ENCODE data around the gene SLX4.

The SLX4 gene

GRCh38 chr16:3580251-3580651 is 31.2 kb downstream of the SLX4 start:
- DNase-seq (ENCODE audit: low read depth): no peak

- no peak for DNase-seq (ENCODE audit: low read depth)
Measured at GRCh38 chr16:3579776-3580175, 31.6 kb downstream of the SLX4 start.

DNA sequence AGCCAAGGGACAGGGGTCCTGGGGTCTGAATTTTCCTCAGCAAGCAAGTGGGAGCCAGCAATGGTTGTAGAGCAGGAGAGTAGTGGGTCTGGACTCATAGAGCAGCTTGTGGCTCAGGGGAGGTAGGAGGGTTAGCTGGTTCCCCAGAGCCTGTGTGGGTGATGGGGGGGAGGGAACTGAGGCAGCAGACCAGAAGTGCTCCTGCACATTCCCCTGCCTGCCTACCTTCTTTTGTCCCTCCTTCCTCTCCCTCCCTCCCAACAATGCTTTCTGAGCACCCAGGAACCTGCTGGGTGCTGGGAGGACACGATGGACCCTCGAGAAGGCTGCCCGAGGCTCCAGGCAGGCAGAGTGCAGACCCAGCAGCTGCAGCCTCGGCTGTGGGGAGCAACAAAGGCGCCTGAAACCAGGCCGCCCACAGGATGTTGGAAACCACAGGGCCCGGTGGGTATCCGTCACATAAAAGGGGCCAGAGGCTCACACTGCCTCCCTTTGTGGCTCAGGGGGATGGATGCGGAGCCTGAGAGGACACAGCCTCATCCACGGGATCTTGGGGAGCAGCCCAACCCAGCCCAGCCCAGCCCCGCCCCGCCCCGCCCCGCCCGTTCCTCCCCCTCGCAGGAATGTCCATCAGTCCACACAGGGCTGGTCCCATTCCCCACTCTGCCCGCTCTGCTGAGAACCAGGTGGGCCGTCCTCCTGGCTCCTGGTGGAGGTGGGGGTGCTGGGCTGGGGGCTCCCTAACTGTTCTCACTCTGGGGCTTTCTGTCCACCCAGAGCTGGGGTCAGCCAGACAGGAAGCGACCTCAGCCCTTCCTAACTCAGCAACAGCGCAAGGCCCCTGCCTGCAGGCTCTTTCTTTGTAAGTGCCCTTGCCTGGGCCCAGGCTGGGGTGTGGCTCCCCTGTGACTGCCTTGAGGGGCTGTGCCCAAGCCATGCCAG is 32.5 kb downstream of the SLX4 start:
- no peak for DNase-seq (ENCODE audit: low read depth)

- no peak for DNase-seq (ENCODE audit: low read depth)
Measured at GRCh38 chr16:3578121-3578520, 33.3 kb downstream of the SLX4 start.

- DNase-seq (ENCODE audit: low read depth): no peak
Measured at GRCh38 chr16:3577302-3577752, 34.1 kb downstream of the SLX4 start, which contains the start of gene NLRC3. NLRC3 (minus strand) TSS chr16:3577403; CDS start chr16:3565036, 12,367 bp downstream.

- DNase-seq (ENCODE audit: low read depth): no peak
Measured at GRCh38 chr16:3576211-3576610, 35.2 kb downstream of the SLX4 start.

DNA sequence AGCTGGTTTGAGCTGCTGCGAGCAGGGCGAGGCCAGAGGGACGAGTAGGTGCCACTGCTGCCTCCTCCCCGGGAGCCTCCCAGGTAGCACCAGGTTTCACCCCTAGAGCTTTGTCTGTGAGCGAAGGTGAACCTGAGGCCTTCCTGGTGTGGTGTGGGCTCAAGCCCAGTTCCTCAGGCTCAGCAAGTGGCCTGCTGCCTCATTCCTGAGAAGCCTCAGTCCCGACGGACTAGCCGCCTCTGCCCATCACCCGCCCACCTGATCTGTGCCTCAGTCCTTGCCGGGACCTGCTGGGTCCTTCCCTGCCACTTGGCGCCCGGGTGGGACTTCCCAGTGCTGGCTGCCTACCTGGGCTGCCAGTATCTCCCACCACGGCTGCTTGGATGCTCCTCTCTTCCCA is 35.9 kb downstream of the SLX4 start:
- DNase-seq (ENCODE audit: low read depth): no peak

- no peak for DNase-seq (ENCODE audit: low read depth)
Measured at GRCh38 chr16:3574195-3574594, 37.2 kb downstream of the SLX4 start.

DNA sequence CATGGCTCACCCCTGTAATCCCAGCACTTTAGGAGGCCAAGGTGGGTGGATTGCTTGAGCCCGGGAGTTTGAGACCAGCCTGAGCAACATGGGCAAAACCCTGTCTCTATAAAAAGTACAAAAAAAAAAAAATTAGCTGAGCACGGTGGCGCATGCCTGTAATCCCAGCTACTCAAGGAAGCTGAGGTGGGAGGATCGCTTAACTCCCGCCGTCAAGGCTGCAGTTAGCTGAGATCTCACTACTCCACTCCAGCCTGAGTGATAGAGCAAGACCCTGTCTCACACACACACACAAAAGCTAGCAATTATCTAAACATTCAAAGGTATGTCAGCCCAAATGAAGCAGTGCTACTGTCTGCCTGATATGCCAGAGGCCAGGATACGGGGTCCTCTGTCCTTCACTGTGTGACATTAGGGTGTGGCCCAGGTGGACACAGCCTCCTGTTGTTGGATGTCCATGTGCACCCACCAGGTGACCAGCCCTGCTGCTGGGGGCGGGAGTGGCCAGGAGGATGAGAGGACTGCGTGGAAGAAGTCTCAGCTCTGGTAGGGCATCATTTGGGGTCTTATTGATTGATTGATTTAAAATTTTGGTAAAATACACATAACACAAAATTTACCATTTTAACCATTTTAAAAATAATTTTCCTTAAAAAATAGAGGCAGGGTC is 38.1 kb downstream of the SLX4 start:
- DNase-seq (ENCODE audit: low read depth): no peak

GRCh38 chr16:3570420-3571062 is 40.9 kb downstream of the SLX4 start:
- DNase-seq (ENCODE audit: low read depth): no peak

- DNase-seq (ENCODE audit: low read depth): no peak
Measured at GRCh38 chr16:3569851-3570250, 41.6 kb downstream of the SLX4 start.

GRCh38 chr16:3566990-3567389 is 44.4 kb downstream of the SLX4 start:
- no peak for DNase-seq (ENCODE audit: low read depth)

- DNase-seq (ENCODE audit: low read depth): no peak
Measured at GRCh38 chr16:3564889-3565141, 46.6 kb downstream of the SLX4 start.

DNA sequence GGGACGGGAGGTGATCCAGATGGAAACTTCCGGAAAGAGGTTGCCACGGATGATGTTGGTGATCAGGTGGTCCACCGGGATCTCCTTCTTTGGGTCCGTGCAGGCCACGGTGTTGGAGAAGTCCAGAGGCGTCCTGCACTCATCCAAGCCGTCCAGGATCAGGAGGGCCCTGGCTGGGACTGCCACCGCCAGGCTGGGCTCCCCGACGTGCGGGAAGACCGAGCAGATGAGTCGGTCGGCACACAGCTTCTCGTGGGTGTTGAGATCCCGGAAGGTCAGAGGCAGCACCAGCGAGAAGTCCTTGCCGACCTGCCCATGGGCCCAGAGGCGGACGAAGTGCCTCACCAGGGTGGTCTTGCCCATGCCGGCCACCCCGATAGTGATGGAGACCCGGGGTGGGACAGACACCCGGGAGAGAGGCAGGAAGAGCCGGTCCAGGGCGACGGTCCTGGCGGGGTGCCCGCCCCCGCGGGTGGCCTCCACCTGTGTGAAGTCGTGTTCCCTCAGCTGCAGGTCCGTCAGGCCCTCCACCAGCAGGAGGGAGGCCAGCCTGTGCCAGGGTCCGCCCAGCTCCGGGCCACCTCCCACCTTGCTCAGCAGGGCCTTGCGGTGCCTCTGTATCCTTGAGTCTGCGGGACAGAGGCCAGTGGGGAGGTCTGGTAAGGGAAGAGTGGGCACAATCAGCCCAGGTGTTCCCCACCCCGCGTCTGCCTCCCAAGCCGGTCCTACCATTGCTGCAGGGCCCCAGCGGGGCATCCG is 47.1 kb downstream of the SLX4 start:
- no peak for DNase-seq (ENCODE audit: low read depth)

DNA sequence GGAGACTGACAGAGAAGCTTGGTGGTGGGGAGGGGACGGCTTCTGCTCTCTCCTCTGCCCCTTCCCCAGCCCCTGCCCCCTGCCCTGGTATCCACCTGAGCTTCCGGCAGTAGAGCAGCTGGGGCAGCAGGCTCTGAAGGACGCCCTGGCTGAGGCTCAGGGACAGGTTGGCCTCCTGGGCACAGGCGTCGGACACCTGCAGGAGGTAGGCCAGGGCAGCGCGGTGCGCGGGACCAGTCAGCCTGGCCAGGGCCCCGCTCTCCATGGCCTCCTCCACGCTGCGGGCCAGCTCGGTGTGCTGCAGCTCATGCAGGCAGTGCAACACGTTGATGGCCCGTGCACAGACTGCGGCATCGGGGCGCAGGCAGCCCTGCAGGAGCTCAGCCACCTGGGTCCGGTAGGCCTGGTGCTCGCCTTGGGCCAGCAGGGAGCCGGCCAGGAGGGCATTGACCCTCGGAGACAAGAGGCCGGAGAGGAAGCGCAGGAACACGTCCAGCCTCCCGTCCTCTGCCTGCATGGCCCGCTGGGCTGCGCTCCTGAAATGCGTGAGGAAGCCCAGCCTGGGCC is 48.4 kb downstream of the SLX4 start:
- no peak for DNase-seq (ENCODE audit: low read depth)

GRCh38 chr16:3561626-3562025 is 49.8 kb downstream of the SLX4 start:
- no peak for DNase-seq (ENCODE audit: low read depth)

- DNase-seq (ENCODE audit: low read depth): no peak
Measured at GRCh38 chr16:3554351-3554928, 57.0 kb downstream of the SLX4 start.

- no peak for DNase-seq (ENCODE audit: low read depth)
Measured at GRCh38 chr16:3553138-3553923, 58.1 kb downstream of the SLX4 start.

- no peak for DNase-seq (ENCODE audit: low read depth)
Measured at GRCh38 chr16:3550851-3551847, 60.3 kb downstream of the SLX4 start.
